Measurements from ENCODE around the gene CSF3. TPM values are rescaled to one million over a fixed set of nuclear protein-coding genes. Genes with fewer than 3 reads are reported as not detected.
A peak's percentile ranks its signal among the peaks of the same experiment; 100 is the strongest.

The CSF3 gene
- total RNA-seq, 1 donor from 2014 or later, result not detected

- no peak for TF ChIP-seq CTCF (IDR thresholded peaks at IDR 0.05; ENCODE audit: unreplicated experiment)
- Mint-ChIP-seq H3K27me3 (no peaks in the 10 kb centered on the region), H3K36me3 (ENCODE audit: insufficient read depth) (peaks cover 16% of the 10 kb centered on the region), H3K4me1 (ENCODE audit: low read depth) (no peaks in the 10 kb centered on the region), H3K27ac (no peak overlapping the region), H3K9me3 (ENCODE audit: low read depth) (no peaks in the 10 kb centered on the region), H3K4me3 (ENCODE audit: low read depth) (no peak overlapping the region)
- DNase-seq (ENCODE audit: low spot score, unreplicated experiment), result no peak
These were observed 7.3 kb downstream of the CSF3 start for GRCh38 chr17:40022497-40022896.

GRCh38 chr17:40022961-40023541 is 7.8 kb downstream of the CSF3 start:
- TF ChIP-seq CTCF (IDR thresholded peaks at IDR 0.05; ENCODE audit: unreplicated experiment), result no peak
- no peak for DNase-seq (ENCODE audit: low spot score, unreplicated experiment)
- H3K9me3 Mint-ChIP-seq (ENCODE audit: low read depth), result no peaks in the 10 kb centered on the region
- H3K27me3 Mint-ChIP-seq, result no peaks in the 10 kb centered on the region
- no peak overlapping the region for H3K27ac Mint-ChIP-seq
- H3K4me3 Mint-ChIP-seq (ENCODE audit: low read depth), result no peak overlapping the region
- peaks cover 16% of the 10 kb centered on the region for H3K36me3 Mint-ChIP-seq (ENCODE audit: insufficient read depth)
- H3K4me1 Mint-ChIP-seq (ENCODE audit: low read depth), result no peaks in the 10 kb centered on the region

- no peak for TF ChIP-seq CTCF (IDR thresholded peaks at IDR 0.05; ENCODE audit: unreplicated experiment)
- H3K27me3 Mint-ChIP-seq, result no peaks in the 10 kb centered on the region
- H3K36me3 Mint-ChIP-seq (ENCODE audit: insufficient read depth), result peaks cover 18% of the 10 kb centered on the region
- DNase-seq (ENCODE audit: low spot score, unreplicated experiment), result no peak
- peak overlapping the region; percentile 49 for H3K27ac Mint-ChIP-seq
- H3K4me1 Mint-ChIP-seq (ENCODE audit: low read depth), result no peaks in the 10 kb centered on the region
- H3K9me3 Mint-ChIP-seq (ENCODE audit: low read depth), result no peaks in the 10 kb centered on the region
- no peak overlapping the region for H3K4me3 Mint-ChIP-seq (ENCODE audit: low read depth)
These were observed 8.5 kb downstream of the CSF3 start for GRCh38 chr17:40023590-40024292.

DNA sequence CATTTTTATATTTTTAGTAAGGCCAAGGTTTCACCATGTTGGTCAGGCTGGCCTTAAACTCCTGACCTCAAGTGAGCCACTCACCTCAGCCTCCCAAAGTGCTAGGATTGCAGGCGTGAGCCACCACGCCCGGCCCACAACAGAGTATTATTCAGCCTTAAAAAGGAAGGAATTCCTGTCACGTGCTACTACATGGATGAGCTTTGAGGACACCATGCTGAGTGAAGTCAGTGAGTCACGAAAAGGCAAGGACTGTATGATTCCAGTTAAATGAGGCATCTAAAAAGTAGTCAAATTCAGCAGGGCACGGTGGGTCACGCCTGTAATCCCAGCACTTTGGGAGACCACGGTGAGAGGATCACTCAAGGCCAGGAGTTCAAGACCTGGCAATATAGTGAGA is 9.7 kb downstream of the CSF3 start:
- no peaks in the 10 kb centered on the region for H3K9me3 Mint-ChIP-seq (ENCODE audit: low read depth)
- H3K4me3 Mint-ChIP-seq (ENCODE audit: low read depth), result no peak overlapping the region
- H3K4me1 Mint-ChIP-seq (ENCODE audit: low read depth), result no peaks in the 10 kb centered on the region
- H3K36me3 Mint-ChIP-seq (ENCODE audit: insufficient read depth), result peaks cover 18% of the 10 kb centered on the region
- no peaks in the 10 kb centered on the region for H3K27me3 Mint-ChIP-seq
- H3K27ac Mint-ChIP-seq, result no peak overlapping the region
- no peak for TF ChIP-seq CTCF (IDR thresholded peaks at IDR 0.05; ENCODE audit: unreplicated experiment)
- no peak for DNase-seq (ENCODE audit: low spot score, unreplicated experiment)

DNA sequence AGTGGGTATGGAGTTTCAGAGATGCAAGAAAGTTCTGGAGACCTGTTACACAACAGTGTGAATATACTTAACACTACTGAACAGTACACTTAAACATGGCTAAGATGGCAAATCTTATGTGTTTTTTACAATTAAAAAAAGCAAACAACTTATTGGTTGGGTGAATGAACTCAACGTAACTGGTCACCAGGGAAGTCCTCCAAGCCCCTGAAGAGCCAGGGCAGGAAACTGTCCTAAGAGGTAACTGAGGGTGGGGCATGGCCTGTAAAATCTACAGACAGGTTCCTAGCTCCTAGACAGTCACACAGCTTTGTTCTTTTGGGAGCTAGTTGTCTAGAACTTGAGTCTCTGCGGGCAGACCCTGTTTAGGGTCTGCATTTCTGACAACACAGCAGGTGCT is 10.3 kb downstream of the CSF3 start:
- DNase-seq (ENCODE audit: low spot score, unreplicated experiment), result no peak
- Mint-ChIP-seq H3K36me3 (ENCODE audit: insufficient read depth) (peaks cover 18% of the 10 kb centered on the region), H3K9me3 (ENCODE audit: low read depth) (no peaks in the 10 kb centered on the region), H3K4me1 (ENCODE audit: low read depth) (no peaks in the 10 kb centered on the region), H3K27ac (no peak overlapping the region), H3K27me3 (no peaks in the 10 kb centered on the region), H3K4me3 (ENCODE audit: low read depth) (no peak overlapping the region)
- TF ChIP-seq CTCF (IDR thresholded peaks at IDR 0.05; ENCODE audit: unreplicated experiment), result no peak

Data from progenitor cell of endocrine pancreas (in vitro differentiated cells).